Loucy (cell line): ENCODE data around the gene TMEM129.
A peak's percentile ranks its signal among the peaks of the same experiment; 100 is the strongest.

ENCODE experiments used
- H2AFZ ChIP-seq: fragments of 200-600 bp; sonication (generic); 2 replicates; pipeline ENCODE4 v1.6.0; 2016; ENCODE audit warnings: antibody characterized with exemption, mild to moderate bottlenecking, low read length, moderate library complexity
- H3F3A ChIP-seq: fragments of 200-600 bp; 2 replicates; pipeline ENCODE4 v1.6.0; 2016; ENCODE audit warnings: antibody characterized with exemption, low read depth, mild to moderate bottlenecking
- H3K27me3 ChIP-seq: fragments of 200-600 bp; sonication (generic); 2 replicates; pipeline ENCODE4 v1.6.1; 2014; ENCODE audit warnings: low read length, mild to moderate bottlenecking; ENCODE audit not compliant: insufficient read depth, poor library complexity, severe bottlenecking
- H3K36me3 ChIP-seq: fragments of 200-600 bp; sonication (generic); 2 replicates; pipeline ENCODE4 v1.6.1; 2016; ENCODE audit warnings: low read length; ENCODE audit not compliant: insufficient read depth
- H3K4me1 ChIP-seq: fragments of 200-600 bp; sonication (generic); 2 replicates; pipeline ENCODE4 v1.5.1; 2014; ENCODE audit warnings: low read length, mild to moderate bottlenecking; ENCODE audit not compliant: insufficient read depth, poor library complexity, severe bottlenecking
- H3K4me2 ChIP-seq: fragments of 200-600 bp; sonication (generic); 2 replicates; pipeline ENCODE4 v1.6.0; 2014; ENCODE audit warnings: antibody characterized with exemption, low read length, low read depth, mild to moderate bottlenecking; ENCODE audit not compliant: poor library complexity, severe bottlenecking
- H3K4me3 ChIP-seq: fragments of 200-600 bp; sonication (generic); 2 replicates; pipeline ENCODE4 v1.5.1; 2014; ENCODE audit warnings: low read length, mild to moderate bottlenecking, mixed read lengths; ENCODE audit not compliant: poor library complexity, severe bottlenecking
- H3K79me2 ChIP-seq: fragments of 200-600 bp; sonication (generic); 2 replicates; pipeline ENCODE4 v1.6.1; 2014; ENCODE audit warnings: low read length; ENCODE audit not compliant: insufficient read depth
- H3K9ac ChIP-seq: fragments of 200-600 bp; sonication (generic); 2 replicates; pipeline ENCODE4 v1.6.0; 2014; ENCODE audit warnings: mild to moderate bottlenecking, low read depth, low read length, moderate library complexity; ENCODE audit not compliant: poor library complexity, severe bottlenecking
- H3K9me2 ChIP-seq: fragments of 200-600 bp; sonication (generic); replicated peaks from 2 replicates; pipeline ENCODE4 v1.6.1; 2016; ENCODE audit warnings: low read depth, low read length, mixed read lengths
- H3K9me3 ChIP-seq: fragments of 200-600 bp; sonication (generic); 2 replicates; pipeline ENCODE4 v1.6.1; 2014; ENCODE audit warnings: mild to moderate bottlenecking, antibody characterized with exemption, low read length, low read depth; ENCODE audit not compliant: insufficient read depth
- H4K20me1 ChIP-seq: fragments of 200-600 bp; sonication (generic); 2 replicates; pipeline ENCODE4 v1.6.0; 2014; ENCODE audit warnings: antibody characterized with exemption, low read length, mild to moderate bottlenecking; ENCODE audit not compliant: insufficient read depth, poor library complexity, severe bottlenecking
- EZH2phosphoT487 ChIP-seq: fragments of 200-600 bp; IDR thresholded peaks from 2 replicates; pipeline ENCODE4 v1.6.1; 2018; ENCODE audit warnings: antibody characterized with exemption, mild to moderate bottlenecking, moderate library complexity, borderline replicate concordance
- TF ChIP-seq, protein P1 (sequence below): fragments of 200-600 bp; sonication (generic); conservative IDR thresholded peaks from 2 replicates; pipeline ENCODE4 v1.5.1; 2014; ENCODE audit warnings: mild to moderate bottlenecking, antibody characterized with exemption, low read length

The TMEM129 gene

DNA sequence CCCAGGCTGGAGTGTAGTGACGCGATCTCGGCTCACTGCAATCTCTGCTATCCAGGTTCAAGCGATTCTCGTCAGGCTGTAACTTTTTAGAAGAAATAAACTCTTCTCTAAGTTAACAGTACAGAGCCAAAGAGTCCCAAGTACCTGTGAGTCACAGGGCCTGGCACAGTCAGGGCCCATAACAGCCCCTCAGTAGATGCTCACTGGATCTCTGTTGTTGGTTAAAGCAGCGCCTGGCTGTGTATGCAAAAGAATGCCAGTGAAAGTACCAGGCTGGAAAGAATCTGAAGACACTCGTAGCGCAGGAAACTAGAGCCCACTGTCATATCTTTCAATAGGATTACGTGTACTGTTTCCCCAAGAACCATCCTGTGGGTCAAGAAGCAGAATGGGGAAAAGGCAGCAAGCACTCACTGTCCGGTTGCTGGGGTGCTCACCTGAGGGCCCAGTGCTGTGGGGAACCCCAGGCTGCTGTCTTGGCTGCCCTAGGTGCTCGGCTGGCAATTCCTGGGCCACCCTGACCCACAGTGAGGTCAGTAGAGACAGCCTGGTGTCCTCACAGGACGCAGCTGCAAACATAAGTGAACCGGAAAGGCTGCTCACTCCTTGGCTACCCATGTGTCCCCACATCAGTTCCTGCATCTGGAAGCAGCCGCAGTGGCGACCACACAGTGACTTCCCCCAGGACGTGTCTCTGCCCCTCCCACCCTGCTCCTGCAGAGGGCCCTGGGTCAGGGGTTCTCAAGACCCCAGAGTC, 5.9 kb downstream of the TMEM129 start:
- peak overlapping the region; percentile 81 for H3K4me2 ChIP-seq
- no peaks in the 10 kb centered on the region for H3K9me3 ChIP-seq
- no peaks in the 10 kb centered on the region for H3K27me3 ChIP-seq
- no peaks in the 10 kb centered on the region; the same call in 1 of the 2 replicates for H3K36me3 ChIP-seq
- peak overlapping the region; percentile 91 for H3K9ac ChIP-seq
- peaks cover 37% of the 10 kb centered on the region for H3K4me1 ChIP-seq
- H2AFZ ChIP-seq: no peak overlapping the region
- peaks cover 92% of the 10 kb centered on the region for H3K79me2 ChIP-seq
- H4K20me1 ChIP-seq: peaks cover 64% of the 10 kb centered on the region
- TF ChIP-seq EZH2phosphoT487: no peak
- TF ChIP-seq, protein P1, sequence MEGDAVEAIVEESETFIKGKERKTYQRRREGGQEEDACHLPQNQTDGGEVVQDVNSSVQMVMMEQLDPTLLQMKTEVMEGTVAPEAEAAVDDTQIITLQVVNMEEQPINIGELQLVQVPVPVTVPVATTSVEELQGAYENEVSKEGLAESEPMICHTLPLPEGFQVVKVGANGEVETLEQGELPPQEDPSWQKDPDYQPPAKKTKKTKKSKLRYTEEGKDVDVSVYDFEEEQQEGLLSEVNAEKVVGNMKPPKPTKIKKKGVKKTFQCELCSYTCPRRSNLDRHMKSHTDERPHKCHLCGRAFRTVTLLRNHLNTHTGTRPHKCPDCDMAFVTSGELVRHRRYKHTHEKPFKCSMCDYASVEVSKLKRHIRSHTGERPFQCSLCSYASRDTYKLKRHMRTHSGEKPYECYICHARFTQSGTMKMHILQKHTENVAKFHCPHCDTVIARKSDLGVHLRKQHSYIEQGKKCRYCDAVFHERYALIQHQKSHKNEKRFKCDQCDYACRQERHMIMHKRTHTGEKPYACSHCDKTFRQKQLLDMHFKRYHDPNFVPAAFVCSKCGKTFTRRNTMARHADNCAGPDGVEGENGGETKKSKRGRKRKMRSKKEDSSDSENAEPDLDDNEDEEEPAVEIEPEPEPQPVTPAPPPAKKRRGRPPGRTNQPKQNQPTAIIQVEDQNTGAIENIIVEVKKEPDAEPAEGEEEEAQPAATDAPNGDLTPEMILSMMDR: no peak
- H3K9me2 ChIP-seq: no peaks in the 10 kb centered on the region
- H3F3A ChIP-seq: no peaks in the 10 kb centered on the region
- H3K4me3 ChIP-seq: peak overlapping the region; percentile 95

DNA sequence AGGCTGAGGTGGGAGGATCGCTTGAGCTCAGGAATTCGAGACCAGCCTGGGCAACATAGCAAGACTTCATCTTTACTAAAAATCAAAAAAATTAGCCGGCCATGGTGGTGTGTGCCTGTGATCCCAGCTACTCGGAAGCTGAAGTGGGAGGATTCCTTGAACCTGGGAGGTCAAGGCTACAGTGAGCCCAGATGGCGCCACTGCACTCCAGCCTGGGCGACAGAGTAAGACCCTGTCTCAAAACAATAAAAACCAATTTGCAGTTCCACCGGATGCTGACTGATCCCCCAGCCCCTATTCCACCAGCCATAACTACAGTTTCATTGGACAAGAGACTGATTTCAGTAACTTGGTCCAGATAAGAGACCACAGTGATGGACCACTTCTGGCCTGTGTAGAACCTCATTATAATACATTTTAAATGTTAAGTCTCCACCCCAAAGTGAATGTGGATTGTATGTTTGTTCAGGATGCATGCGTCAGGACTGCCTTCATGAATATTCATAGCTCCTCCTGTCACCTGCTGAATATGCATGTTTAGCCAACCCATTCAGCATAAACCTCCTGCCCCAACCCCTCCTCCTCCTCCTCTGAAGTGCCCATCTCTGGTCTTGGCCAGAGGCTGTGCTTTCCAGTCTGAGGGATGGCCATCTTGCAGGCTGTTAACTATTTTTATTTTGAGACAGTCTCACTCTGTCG, 6.7 kb downstream of the TMEM129 start:
- peaks cover 35% of the 10 kb centered on the region for H3K4me1 ChIP-seq
- no peaks in the 10 kb centered on the region; the same call in 1 of the 2 replicates for H3K36me3 ChIP-seq
- no peaks in the 10 kb centered on the region for H3F3A ChIP-seq
- H3K27me3 ChIP-seq: no peaks in the 10 kb centered on the region
- H3K9me3 ChIP-seq: no peaks in the 10 kb centered on the region
- no peak overlapping the region for H2AFZ ChIP-seq
- no peaks in the 10 kb centered on the region for H3K9me2 ChIP-seq
- peaks cover 64% of the 10 kb centered on the region for H4K20me1 ChIP-seq
- peak overlapping the region; percentile 81 for H3K4me2 ChIP-seq
- peak overlapping the region; percentile 91 for H3K9ac ChIP-seq
- H3K4me3 ChIP-seq: peak overlapping the region; percentile 95
- no peak for TF ChIP-seq EZH2phosphoT487
- H3K79me2 ChIP-seq: peaks cover 92% of the 10 kb centered on the region

DNA sequence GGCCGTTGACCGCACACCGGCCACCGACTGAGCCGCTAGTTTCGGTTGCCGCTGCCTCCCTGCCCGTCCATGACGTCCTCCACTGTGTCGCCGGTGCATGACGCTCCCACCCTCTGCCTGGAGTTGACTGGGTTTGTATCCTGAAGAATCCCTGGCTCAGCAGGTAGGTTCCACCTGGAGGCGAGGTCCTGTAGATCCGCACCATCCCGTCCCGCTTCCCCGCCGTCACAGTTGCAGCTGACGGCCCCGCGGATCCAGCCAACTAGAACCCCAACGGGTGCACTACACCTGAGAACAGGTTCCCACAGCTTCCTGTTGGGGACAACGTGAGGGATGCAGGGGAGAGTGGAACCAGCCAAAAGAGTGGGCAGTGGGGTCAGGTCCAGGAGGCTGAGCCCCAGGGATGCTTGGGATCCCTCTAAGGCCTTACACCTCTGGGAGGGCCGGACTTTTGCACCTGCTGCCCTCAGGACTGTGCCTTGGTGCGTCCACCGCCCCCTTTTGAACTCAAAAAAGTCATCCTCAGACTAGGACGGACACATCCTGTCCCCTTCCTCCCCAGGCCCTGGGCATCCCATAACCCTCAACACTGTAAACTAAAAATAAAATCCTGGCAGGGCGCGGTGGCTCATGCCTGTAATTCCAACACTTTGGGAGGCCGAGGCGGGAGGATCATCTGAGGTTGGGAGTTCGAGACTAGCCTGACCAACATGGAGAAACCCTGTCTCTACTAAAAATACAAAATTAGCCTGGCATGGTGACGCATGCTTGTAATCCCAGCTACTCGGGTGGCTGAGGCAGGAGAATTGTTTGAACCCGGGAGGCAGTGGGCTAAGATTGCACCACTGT, 7.9 kb downstream of the TMEM129 start:
- H2AFZ ChIP-seq: peak overlapping the region; percentile 87
- no peaks in the 10 kb centered on the region for H3K27me3 ChIP-seq
- H3K4me3 ChIP-seq: peak overlapping the region; percentile 95
- H3K9me3 ChIP-seq: no peaks in the 10 kb centered on the region
- H3K79me2 ChIP-seq: peaks cover 92% of the 10 kb centered on the region
- H3K9me2 ChIP-seq: no peaks in the 10 kb centered on the region
- peak overlapping the region; percentile 91 for H3K9ac ChIP-seq
- peaks cover 74% of the 10 kb centered on the region for H4K20me1 ChIP-seq
- H3K4me2 ChIP-seq: peak overlapping the region; percentile 81
- TF ChIP-seq, protein P1: no peak
- TF ChIP-seq EZH2phosphoT487: no peak
- no peaks in the 10 kb centered on the region; the same call in 1 of the 2 replicates for H3K36me3 ChIP-seq
- H3F3A ChIP-seq: no peaks in the 10 kb centered on the region
- peaks cover 46% of the 10 kb centered on the region for H3K4me1 ChIP-seq
